Cardiac fibroblast (primary cell): ENCODE results near the gene POLR3G.

ENCODE experiments used
- DNase-seq, 2 donors: peaks; one replicate each; pipeline versions ENCODE4 v3.0.0 to v3.0.0-alpha.2; 2010; ENCODE audit warnings: low read depth in 2 of 2
- H3K4me3 ChIP-seq, 2 donors: replicated peaks in 1 of 2; 1 replicate in 1 of 2; 2 replicates in 1 of 2; pipeline ENCODE4 v1.5.1; 2011; ENCODE audit warnings: low read depth in 2 of 2, low read length in 2 of 2, mild to moderate bottlenecking in 2 of 2, moderate library complexity in 1 of 2
- TF ChIP-seq, protein P1 (sequence below): IDR thresholded peaks from one replicate; pipeline ENCODE4 v1.5.1; 2011; ENCODE audit warnings: low read depth, mild to moderate bottlenecking, low read length, inconsistent platforms

Gene POLR3G

DNA sequence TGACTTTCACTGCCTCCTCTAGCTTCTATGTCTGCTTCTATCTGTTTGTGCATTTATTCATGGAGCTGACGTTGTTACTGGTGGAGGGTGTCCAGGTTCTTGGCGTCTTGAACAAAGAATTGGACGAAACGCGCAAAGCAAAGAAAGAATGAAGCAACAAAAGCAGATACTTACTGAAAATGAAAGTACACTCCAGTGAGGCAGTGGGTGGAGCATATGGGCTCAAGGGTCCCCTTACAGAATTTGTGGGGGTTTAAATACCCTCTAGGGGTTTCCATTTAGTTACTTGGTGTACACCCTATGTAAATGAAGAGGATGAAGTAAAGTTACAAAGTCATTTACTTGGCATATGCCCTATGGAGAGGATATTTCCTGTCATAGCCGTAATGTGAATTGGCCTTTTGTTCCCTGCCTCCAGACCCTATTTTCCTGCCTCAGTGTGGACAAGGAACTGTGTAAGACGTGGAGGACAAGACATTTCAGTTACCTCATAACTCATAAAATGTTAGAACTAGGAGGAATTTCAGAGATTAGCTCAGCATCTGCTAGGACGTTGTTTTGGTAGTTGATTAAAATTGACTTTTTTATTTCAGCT, 3.1 kb downstream of the POLR3G start:
- no peak overlapping the region for H3K4me3 ChIP-seq
- TF ChIP-seq, protein P1, sequence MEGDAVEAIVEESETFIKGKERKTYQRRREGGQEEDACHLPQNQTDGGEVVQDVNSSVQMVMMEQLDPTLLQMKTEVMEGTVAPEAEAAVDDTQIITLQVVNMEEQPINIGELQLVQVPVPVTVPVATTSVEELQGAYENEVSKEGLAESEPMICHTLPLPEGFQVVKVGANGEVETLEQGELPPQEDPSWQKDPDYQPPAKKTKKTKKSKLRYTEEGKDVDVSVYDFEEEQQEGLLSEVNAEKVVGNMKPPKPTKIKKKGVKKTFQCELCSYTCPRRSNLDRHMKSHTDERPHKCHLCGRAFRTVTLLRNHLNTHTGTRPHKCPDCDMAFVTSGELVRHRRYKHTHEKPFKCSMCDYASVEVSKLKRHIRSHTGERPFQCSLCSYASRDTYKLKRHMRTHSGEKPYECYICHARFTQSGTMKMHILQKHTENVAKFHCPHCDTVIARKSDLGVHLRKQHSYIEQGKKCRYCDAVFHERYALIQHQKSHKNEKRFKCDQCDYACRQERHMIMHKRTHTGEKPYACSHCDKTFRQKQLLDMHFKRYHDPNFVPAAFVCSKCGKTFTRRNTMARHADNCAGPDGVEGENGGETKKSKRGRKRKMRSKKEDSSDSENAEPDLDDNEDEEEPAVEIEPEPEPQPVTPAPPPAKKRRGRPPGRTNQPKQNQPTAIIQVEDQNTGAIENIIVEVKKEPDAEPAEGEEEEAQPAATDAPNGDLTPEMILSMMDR, result no peak
- DNase-seq, result no peak

DNA sequence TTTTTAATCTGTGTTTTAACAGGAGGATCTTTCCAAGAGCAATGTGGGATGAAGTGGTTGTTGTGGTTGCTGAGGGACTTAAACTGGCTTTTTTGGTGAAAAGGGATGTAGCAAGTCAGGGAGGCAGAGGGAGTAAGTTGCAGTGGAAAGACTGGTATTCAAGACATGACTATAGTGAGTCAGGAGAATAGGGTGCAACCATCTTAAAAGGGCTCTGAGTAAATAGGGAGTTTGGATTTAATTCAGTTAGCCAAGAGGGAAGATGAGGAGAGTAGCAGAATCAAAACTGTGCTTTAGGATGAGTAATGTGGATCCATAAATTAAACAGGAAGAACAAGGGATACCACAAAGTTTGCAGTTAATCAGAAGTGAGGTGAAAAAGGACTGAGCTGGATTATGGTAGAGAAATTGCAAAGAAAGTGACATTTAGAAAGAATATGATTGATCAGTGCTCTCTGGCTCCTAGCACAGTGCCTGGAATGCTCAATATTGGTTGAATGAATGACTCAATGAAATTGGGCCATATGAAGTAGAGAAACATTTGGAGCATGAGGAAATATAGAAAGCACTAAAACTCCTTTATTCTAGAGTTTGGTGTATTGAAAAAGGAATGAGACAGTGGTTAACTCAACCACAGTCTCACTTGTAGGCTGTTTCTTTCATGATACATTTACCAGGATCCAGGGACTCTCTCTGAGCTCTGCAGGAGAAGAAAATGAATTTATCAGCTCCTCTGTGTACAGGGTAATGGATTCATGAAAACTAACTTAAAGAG, 5.1 kb downstream of the POLR3G start:
- H3K4me3 ChIP-seq, result no peak overlapping the region
- DNase-seq, result peak in 1 of 2 donors; percentile 26
- TF ChIP-seq, protein P1, result no peak

DNA sequence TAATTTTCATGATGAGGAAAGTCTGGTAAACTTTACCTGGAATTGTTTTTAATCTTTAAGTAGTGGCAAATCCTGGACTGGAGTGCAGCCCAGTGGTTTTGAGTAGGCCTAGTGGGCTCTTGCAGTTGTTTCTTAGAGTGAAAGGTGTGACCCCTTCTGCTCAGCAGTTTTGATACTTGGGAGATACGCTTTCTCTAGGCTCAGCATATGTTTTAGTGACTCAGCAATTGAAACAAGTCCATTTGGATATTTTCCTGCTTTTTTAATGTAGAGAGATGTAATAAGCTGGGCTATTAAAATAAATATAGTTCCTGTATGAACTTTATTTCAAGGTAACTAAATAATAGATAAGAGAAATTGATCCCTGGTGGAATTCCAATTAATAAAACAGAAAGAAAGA, 6.0 kb downstream of the POLR3G start:
- no peak overlapping the region for H3K4me3 ChIP-seq
- peak in 1 of 2 donors; percentile 15 for DNase-seq
- TF ChIP-seq, protein P1, result no peak

DNA sequence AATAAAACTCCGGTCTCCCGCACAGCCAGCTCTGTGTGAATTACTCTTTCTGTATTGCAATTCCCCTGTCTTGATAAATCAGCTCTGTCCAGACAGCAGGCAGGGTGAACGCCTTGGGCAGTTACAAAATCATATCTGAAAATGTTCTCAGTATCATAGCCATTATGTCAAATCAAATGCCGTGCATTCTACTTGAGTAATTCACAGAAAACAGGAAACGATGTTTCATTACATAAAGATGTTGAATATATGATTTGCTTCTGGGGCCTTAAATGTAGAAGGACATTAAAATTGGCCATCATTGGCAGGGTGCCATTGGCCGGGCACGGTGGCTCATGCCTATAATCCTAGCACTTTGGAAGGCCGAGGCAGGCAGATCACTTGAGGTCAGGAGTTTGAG, 8.5 kb downstream of the POLR3G start:
- DNase-seq, result peak; percentile 51 to 83
- TF ChIP-seq, protein P1, result no peak

DNA sequence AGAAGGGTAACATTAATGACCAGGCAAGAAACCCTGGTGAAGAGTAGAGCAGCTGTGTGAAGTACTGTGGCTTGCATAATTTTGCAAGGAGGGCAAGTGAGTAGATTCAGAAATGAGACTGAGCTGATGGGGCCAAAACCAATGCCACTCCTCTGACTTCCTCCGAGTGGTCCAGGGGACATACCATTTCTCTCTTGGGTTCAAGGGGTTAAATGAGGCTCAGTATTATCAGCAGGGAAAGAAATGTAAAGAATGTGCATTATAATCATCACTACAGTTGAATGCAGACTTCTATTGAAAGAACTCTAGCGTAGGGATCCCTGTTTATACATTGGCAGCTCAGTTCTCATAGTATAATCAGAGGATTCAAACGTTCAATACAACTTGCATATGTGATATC, 9.9 kb downstream of the POLR3G start:
- TF ChIP-seq, protein P1, result no peak
- H3K4me3 ChIP-seq, result no peak overlapping the region
- DNase-seq, result peak in 1 of 2 donors; percentile 36

More for the DNA sequence above, 8.5 kb downstream of the POLR3G start:
- H3K4me3 ChIP-seq, result no peak overlapping the region

DNA sequence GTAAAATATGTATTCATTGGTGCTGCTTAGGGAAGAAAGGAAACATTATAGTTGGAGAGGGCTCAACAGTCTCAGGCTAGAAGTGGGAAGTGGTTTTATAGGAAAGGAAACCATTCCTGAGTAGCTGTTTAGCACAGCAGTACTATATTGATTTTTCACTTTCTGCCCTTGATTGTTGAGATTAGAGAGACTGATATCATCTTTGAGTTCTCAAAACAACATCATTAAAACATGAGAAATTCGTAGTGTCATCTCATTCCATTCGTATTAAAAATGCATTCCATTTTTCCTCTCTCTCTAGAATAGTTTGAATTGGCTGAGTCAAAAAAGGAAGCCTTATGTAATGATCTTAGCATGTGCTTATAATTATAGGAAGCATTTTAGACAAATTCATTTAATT, 14.1 kb downstream of the POLR3G start:
- H3K4me3 ChIP-seq, result no peak overlapping the region
- peak in 1 of 2 donors; percentile 68 for DNase-seq
- TF ChIP-seq, protein P1, result no peak
